SIG-M5 treated with dmso at 0.1 percent for 504 hours (cell line): ENCODE data around the gene HSPA6.
"Not testable (repeated sequence)": the region's sequence is repeated elsewhere in the genome, so short reads cannot be mapped to it uniquely, and the experiment has no call there.

ENCODE experiments used
- DNase-seq: peaks from one replicate; lab custom pipeline; 2025; ENCODE audit not compliant: unreplicated experiment; lab: John Stamatoyannopoulos, UW

HSPA6 gene

DNA sequence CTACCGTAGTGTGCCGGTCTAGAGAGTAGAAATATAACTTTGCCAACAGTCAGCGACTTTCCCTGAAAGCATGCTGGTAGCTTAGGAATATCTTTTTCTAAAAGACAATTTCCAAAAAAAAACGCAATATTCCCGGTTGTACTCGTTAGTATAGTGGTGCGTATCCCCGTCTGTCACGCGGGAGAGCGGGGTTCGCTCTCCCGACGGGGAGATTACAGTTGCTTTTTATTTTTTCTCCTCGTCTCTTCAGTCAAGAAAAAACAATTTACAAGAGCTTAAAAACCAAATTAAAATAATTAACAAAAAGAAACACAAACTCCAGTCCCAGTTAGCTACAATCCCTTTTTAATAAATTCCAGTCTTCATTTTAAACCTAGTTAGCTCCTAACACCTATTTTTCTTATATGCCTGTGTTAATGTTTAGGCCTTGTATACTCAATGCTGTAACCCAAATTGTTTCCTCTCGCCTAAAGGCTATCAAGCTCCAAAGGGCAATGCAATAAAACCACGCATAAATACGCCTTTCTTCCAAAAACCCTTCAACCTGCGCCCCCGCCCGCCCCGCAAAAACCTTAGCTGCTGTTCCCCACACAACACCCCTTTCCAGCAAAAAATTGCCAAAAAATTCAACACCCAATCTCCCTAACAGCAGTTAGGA, 7.8 kb downstream of the HSPA6 start:
- DNase-seq, result peak; percentile 22

GRCh38 chr1:161532644-161533567, 8.6 kb downstream of the HSPA6 start:
- peak; percentile 52 for DNase-seq

DNA sequence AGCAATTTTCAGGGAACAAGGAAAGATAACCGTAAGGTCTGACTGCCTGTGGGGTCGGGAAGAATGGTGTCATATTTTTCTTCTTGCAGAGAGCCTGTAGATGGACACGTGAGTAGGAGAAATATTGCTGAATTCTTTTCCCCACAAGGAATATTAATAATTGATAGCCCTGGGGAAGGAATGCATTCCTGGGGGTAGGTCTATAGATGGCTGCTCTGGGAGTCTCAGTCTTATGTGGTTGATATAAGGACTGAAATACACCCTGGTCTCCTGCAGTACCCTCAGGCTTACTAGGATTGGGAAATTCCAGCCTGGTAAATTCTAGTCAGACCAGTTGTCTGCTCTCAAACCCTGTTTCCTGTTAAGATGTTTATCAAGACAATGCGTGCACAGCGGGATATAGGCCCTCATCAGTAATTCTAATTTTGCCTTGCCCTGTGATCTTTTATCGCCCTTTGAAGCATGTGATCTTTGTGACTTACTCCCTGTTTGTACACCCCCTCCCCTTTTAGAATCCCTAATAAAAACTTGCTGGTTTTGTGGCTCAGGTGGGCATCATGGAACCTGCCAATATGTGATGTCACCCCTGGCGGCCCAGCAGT, 12.8 kb downstream of the HSPA6 start:
- not testable (repeated sequence) for DNase-seq

- DNase-seq, result not testable (repeated sequence)
Measured at GRCh38 chr1:161538925-161539479, 14.7 kb downstream of the HSPA6 start.

DNA sequence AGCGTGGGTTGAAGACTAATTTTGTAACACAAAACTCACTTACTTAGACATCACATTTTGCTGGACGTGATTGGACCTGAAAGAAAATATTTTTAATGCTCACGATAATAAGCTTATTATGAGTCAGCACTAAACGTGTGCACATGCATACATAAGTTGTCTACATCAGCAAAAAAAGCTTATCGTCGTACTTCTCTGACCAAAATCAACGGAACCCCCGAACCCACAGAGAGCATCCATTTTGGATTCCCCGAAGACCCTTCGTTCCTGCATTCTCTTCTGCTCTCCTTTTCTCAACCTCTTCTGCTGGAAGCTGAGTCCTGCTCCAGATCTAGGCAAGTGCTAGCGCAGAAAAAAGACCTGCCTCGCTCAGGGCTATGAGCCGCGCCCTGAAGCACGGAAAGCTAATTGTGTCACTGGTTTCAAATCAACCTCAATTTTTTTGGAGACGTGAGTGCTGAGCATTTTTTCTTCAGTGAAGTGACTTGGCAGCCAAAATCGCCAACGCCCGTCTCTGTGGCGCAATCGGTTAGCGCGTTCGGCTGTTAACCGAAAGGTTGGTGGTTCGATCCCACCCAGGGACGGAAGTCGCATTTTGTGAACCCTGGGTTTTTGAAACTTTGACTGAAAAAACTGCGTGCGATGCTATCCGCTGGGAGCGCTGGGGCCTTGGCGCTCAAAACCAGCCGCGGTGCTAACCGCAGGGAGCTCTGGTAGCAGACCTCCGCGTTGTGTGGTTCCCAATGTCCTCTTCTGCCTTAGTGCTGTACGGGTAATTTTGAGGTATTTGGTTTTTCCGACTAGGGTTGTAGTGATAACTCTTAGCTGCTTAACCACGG, 15.6 kb downstream of the HSPA6 start:
- peak; percentile 91 for DNase-seq

GRCh38 chr1:161540570-161540960, 16.2 kb downstream of the HSPA6 start:
- peak; percentile 35 for DNase-seq

DNA sequence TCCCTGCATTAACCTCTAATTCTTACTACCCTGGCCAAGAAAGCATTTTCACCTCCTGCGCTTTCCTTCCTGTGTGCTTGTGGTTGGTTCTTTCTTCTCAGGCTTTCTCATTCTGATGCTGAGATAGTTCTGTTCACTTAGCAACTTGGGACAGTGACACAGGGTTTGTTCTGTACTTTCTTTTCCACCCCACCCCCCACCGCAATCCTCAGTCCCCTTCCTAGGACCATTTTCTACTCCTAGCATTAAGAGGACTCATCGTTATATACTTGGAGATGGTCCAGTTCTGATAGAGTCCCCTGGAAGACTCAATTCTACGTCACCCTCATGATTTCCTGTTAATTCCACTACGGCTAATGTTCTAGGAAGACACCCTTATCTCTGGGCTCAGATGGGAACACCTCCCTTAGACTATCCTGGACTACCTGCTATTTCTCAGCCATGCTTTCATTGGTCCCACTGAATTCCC, 17.8 kb downstream of the HSPA6 start:
- not testable (repeated sequence) for DNase-seq

DNA sequence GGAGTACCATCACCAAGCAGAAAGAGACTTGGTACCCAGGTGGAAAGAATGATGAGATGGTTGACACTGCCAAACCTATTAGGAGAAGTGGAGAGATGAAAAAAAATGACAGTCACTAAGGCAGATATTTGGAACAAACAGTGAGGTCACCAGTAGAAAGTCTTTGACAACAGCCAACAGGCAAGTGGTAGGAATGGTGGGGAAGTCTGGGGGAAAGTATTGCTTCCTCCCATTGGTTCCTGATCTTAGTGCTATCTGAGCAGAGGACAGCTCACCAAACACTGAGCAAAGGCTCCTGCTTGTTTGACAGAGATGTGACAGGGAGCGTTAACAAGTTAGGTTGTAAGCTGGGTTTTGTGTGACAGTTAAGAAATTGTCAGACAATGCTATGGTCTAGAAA, 18.8 kb downstream of the HSPA6 start:
- not testable (repeated sequence) for DNase-seq

- not testable (repeated sequence) for DNase-seq
Measured at GRCh38 chr1:161545005-161545731, 20.8 kb downstream of the HSPA6 start.

GRCh38 chr1:161547995-161548741, 23.8 kb downstream of the HSPA6 start:
- DNase-seq, result not testable (repeated sequence)

DNA sequence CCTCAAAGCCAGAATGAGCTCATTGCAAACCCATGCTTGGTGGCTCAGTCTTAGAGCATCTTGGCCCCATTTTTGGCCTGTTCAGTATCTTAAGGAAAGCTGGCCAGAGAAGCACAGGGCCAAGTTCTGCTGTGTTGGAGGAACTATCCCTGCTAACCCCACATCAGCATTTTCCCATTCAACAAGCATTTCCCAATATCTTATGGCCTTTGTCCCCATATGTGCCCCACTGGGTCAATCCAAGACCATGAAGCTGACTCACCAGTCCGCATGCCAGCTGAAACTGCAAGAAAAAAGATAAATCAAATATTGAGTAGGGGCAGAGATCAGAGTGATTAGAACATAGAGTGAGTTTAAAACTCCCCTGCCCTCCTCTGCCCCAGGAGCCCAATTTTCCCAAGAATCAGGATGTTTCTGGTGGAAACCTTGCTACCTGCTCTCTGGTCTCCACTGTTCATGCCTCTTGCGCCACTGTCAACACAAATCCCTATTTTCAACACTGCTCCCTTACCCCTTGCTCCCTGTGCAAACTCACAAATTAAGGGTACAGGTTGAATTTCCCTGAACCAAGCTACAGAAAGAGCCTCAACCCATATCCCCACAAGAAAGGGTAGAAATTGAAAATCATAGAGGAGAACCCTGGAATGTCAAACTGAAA, 24.5 kb downstream of the HSPA6 start:
- not testable (repeated sequence) for DNase-seq

DNA sequence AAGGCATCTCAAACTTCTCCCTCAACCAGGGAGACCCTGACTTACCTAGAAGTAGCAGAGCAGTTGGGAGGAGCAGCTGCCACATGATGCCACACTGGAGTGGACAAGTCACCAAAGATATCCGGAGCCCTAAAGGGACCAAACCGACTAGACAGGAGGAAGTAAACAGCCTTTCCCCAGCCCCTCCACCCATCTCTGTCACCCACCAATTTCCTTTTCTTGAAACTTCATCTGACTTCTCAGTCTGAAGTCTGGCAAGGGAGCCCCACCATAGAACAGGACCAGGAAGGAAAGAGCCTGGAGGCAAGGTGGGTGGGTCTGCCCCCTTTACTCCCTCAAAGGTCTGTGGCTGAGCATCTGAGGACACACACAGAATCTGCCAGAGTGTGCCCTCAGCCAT, 25.3 kb downstream of the HSPA6 start, which contains the start of gene FCGR3A:
Gene FCGR3A (minus strand): TSS at position 167 of the 400 bp plus-strand sequence. CDS start 82 bp downstream, at position 85.
- peak; percentile 8 for DNase-seq

DNA sequence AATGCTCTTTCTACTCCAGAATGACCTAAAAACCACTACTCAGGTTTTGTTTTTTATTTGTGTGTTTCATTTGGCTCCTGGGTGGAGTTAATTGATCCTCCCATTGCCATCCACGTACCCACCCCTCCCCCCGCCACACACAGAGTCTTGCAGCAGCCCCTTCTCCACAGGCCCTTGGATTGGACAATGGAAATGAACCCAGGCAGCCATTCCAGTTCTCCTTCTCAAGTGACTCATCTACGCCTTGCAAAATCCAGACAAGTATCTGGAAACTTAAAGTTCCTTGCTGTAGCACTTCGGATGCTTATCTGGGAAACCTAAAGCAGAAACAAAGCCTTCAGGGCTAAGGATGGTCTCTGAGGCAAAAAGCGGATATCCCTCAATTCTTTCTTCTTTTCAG, 26.6 kb downstream of the HSPA6 start:
- DNase-seq, result not testable (repeated sequence)

DNA sequence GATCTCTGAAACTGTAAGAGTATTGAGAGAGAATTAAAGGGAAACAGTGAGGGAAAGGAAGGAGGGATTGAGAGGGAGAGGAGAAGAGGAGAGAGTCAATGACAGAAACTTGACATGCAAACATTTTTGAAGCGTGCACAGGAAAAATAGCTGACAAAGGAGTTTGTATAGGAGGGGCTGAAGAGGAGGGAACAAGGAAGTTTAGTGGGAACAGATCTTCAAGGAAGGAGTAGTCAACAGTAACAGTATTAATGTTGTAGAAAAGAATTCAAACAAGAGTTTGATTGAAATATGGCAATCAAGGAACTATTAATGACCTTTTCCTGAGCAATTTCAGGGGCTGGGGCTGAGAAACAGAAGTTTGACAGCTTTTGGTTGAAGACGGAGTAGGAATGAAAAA, 29.3 kb downstream of the HSPA6 start:
- DNase-seq, result not testable (repeated sequence)

- DNase-seq, result peak; percentile 38
Measured at GRCh38 chr1:161554340-161554739, 30.0 kb downstream of the HSPA6 start.

GRCh38 chr1:161554815-161555417, 30.6 kb downstream of the HSPA6 start:
- DNase-seq, result peak; percentile 73

GRCh38 chr1:161556143-161556542, 31.8 kb downstream of the HSPA6 start:
- DNase-seq, result not testable (repeated sequence)

DNA sequence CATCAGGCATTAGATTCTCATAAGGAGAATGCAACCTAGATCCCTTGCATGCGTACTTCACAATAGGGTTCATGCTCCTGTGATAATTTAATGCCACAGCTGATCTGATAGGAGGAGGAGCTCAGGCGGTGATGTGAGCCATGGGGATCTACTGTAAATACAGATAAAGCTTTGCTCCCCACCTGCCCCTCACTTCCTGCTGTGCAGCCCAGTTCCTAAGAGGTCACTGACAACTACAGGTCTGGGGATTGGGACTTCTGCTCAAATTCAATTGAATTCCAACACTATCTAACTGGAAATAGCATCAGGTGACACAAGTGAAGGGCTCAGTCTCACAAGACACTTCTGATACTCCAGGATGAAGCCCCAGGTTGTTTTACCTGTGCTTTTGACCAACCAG, 32.6 kb downstream of the HSPA6 start:
- DNase-seq, result not testable (repeated sequence)
